ENCODE data around the gene CHD9NB. TPM values are rescaled to one million over a fixed set of nuclear protein-coding genes. Genes with fewer than 3 reads are reported as not detected.

Gene CHD9NB
- total RNA-seq, 1 donor: 2.3 TPM

DNA sequence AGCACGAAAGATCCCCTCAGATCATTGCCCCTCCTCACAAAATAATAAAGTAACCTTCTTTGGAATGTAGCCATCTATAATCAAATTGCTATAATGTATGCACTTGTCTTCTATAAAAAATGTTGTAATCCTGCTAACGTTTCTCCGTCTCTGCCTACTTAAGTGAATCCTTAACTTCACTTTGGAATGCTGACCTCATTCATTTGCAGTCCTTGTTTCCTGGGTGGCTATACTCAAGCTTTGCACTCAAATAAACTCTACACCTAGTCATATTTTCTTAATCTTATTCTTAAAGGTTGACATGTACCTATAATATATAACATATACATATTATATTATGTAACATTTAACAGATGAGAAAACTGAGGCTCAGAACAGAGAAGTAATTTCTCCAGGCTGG is 22.7 kb downstream of the CHD9NB start:
- H3K4me3 ChIP-seq (ENCODE audit: low read depth, low read length): no peak overlapping the region
- no peak for DNase-seq (ENCODE audit: low read depth)
- no peak for TF ChIP-seq CTCF (IDR thresholded peaks at IDR 0.05; ENCODE audit: insufficient read depth, low read length)

DNA sequence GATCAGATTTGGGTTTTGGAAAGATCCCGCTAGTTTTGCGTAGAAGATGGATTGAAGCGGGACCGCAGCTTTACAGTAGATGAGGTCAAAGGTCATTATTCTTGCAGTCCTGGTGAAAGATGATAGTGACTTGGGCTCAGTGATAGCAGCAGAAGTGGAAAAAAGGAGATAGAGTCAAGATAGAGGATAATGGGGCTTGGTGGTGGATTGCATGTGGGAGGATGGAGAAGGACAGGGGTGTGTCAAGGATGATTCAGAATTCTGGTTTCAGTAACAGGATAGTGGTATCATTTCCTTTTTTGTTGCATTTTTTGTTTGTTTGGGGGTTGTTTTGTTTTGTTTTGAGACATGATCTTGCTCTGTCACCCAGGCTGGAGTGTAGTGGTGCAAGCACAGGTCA is 28.7 kb downstream of the CHD9NB start:
- DNase-seq (ENCODE audit: low read depth): no peak
- TF ChIP-seq CTCF (IDR thresholded peaks at IDR 0.05; ENCODE audit: insufficient read depth, low read length): no peak
- no peak overlapping the region for H3K4me3 ChIP-seq (ENCODE audit: low read depth, low read length)

DNA sequence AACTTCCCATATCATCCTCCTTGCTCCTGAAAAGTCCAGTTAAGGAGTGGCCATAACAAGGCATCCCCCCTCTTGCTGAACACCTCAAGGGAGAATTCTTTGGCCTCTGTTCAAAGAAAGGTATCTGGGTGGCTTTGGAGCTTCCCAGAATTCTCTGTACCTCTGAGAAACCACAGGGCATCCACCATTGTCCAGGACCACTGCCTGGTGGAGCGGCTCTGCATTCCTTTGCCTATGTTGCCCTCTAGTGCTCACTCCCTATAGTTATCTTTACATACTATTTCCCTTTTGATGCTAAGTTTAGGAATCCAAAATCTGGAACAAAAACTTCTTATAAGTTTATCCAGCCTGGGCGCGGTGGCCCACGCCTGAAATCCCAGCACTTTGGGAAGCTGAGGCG is 30.3 kb downstream of the CHD9NB start:
- H3K4me3 ChIP-seq (ENCODE audit: low read depth, low read length): no peak overlapping the region
- peak; percentile 61 for TF ChIP-seq CTCF (IDR thresholded peaks at IDR 0.05; ENCODE audit: insufficient read depth, low read length)
- peak; percentile 67 for DNase-seq (ENCODE audit: low read depth)

GRCh38 chr16:53018834-53019416 is 33.8 kb downstream of the CHD9NB start:
- no peak overlapping the region for H3K4me3 ChIP-seq (ENCODE audit: low read depth, low read length)
- no peak for TF ChIP-seq CTCF (IDR thresholded peaks at IDR 0.05; ENCODE audit: insufficient read depth, low read length)
- no peak for DNase-seq (ENCODE audit: low read depth)

- no peak overlapping the region for H3K4me3 ChIP-seq (ENCODE audit: low read depth, low read length)
- no peak for DNase-seq (ENCODE audit: low read depth)
- TF ChIP-seq CTCF (IDR thresholded peaks at IDR 0.05; ENCODE audit: insufficient read depth, low read length): no peak
Observed at GRCh38 chr16:53014287-53014686, 38.4 kb downstream of the CHD9NB start.

- no peak for TF ChIP-seq CTCF (IDR thresholded peaks at IDR 0.05; ENCODE audit: insufficient read depth, low read length)
- no peak overlapping the region for H3K4me3 ChIP-seq (ENCODE audit: low read depth, low read length)
- no peak for DNase-seq (ENCODE audit: low read depth)
Observed at GRCh38 chr16:53007095-53007494, 45.6 kb downstream of the CHD9NB start.

DNA sequence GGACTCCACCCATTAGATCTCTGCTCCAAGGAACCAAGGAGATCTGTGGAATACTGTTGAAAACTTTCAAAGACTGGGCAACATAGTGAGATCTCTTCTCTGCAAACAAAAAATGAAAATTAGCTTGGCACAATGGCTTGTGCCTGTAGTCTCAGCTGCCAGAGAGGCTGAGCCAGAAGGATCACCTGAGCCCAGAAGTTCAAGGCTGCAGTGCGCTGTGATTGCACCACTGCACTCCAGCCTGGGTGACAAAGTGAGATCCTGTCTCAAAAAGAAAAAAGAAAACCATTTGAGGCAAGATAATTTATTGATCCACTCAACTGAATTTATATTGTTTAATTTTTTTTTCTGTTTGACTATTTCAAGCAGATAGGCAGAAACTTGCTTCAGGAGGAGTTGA is 54.8 kb downstream of the CHD9NB start:
- TF ChIP-seq CTCF (IDR thresholded peaks at IDR 0.05; ENCODE audit: insufficient read depth, low read length): no peak
- no peak for DNase-seq (ENCODE audit: low read depth)

More for the DNA sequence above, 54.8 kb downstream of the CHD9NB start:
- H3K4me3 ChIP-seq (ENCODE audit: low read depth, low read length): no peak overlapping the region

Data from fibroblast of the aortic adventitia (primary cell).